Mesothelial cell of epicardium (in vitro differentiated cells): ENCODE data around the gene HBZ. TPM values are rescaled to one million over a fixed set of nuclear protein-coding genes. Genes with fewer than 3 reads are reported as not detected.
"Not testable (repeated sequence)": the region's sequence is repeated elsewhere in the genome, so short reads cannot be mapped to it uniquely, and the experiment has no call there.

Experiments
- DNase-seq, 2 experiments: peaks; one replicate each; pipeline ENCODE4 v3.0.0; 2021; ENCODE audit warnings: low spot score in 2 of 2; ENCODE audit not compliant: unreplicated experiment in 2 of 2
- H3K27ac Mint-ChIP-seq: 2 replicates; pipeline ENCODE4 v1.8.0; 2021; ENCODE audit warnings: mixed read lengths
- H3K27me3 Mint-ChIP-seq: 2 replicates; pipeline ENCODE4 v1.8.0; 2021; ENCODE audit warnings: low read depth, mixed read lengths
- H3K36me3 Mint-ChIP-seq: 2 replicates; pipeline ENCODE4 v1.8.0; 2021; ENCODE audit warnings: mixed read lengths
- H3K4me1 Mint-ChIP-seq: 2 replicates; pipeline ENCODE4 v1.8.0; 2021; ENCODE audit warnings: mixed read lengths
- H3K4me3 Mint-ChIP-seq: 2 replicates; pipeline ENCODE4 v1.8.0; 2021; ENCODE audit warnings: mild to moderate bottlenecking, moderate library complexity, mixed read lengths
- H3K9me3 Mint-ChIP-seq: 2 replicates; pipeline ENCODE4 v1.8.0; 2021; ENCODE audit warnings: mixed read lengths
- total RNA-seq: library from RNA; stranded (reverse); gene quantifications from 3 replicates; pipeline ENCODE4 v1.2.1, GENCODE V29; 2021
- TF ChIP-seq, protein P1 (sequence below): fragments of 200-600 bp; sonication (generic); IDR thresholded peaks from one replicate; pipeline ENCODE4 v1.5.0; 2021; ENCODE audit warnings: antibody characterized with exemption; ENCODE audit not compliant: unreplicated experiment

HBZ gene
- total RNA-seq, 1 donor from 2014 or later, result not detected

DNA sequence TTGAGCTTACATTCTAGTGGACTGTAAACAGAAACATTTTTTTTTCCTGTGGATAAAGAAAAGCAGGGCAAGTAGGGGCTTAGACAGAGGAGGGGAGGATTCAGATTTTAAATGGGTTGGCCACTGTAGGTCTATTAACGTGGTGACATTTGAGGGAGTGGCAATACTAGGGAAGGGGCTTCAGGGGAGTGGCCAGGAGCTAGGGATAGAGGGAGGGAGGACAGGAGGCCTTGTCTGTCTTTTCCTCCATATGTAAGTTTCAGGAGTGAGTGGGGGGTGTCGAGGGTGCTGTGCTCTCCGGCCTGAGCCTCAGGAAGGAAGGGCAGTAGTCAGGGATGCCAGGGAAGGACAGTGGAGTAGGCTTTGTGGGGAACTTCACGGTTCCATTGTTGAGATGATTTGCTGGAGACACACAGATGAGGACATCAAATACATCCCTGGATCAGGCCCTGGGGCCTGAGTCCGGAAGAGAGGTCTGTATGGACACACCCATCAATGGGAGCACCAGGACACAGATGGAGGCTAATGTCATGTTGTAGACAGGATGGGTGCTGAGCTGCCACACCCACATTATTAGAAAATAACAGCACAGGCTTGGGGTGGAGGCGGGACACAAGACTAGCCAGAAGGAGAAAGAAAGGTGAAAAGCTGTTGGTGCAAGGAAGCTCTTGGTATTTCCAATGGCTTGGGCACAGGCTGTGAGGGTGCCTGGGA, 6.8 kb downstream of the HBZ start:
- no peak for DNase-seq
- Mint-ChIP-seq H3K36me3 (no peaks in the 10 kb centered on the region), H3K4me1 (peaks cover 6% of the 10 kb centered on the region), H3K27me3 (peaks cover 75% of the 10 kb centered on the region), H3K27ac (no peak overlapping the region), H3K4me3 (no peak overlapping the region), H3K9me3 (no peaks in the 10 kb centered on the region)
- TF ChIP-seq, protein P1, sequence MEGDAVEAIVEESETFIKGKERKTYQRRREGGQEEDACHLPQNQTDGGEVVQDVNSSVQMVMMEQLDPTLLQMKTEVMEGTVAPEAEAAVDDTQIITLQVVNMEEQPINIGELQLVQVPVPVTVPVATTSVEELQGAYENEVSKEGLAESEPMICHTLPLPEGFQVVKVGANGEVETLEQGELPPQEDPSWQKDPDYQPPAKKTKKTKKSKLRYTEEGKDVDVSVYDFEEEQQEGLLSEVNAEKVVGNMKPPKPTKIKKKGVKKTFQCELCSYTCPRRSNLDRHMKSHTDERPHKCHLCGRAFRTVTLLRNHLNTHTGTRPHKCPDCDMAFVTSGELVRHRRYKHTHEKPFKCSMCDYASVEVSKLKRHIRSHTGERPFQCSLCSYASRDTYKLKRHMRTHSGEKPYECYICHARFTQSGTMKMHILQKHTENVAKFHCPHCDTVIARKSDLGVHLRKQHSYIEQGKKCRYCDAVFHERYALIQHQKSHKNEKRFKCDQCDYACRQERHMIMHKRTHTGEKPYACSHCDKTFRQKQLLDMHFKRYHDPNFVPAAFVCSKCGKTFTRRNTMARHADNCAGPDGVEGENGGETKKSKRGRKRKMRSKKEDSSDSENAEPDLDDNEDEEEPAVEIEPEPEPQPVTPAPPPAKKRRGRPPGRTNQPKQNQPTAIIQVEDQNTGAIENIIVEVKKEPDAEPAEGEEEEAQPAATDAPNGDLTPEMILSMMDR, result no peak

DNA sequence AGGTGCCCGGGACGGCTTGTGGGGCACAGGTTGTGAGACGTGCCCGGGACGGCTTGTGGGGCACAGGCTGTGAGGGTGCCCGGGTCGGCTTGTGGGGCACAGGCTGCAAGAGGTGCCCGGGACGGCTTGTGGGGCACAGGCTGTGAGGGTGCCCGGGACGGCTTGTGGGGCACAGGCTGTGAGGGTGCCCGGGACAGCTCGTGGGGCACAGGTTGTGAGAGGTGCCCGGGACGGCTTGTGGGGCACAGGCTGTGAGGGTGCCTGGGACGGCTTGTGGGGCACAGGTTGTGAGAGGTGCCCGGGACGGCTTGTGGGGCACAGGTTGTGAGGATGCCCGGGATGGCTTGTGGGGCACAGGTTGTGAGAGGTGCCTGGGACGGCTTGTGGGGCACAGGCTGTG, 7.8 kb downstream of the HBZ start:
- not testable (repeated sequence) for H3K36me3 Mint-ChIP-seq, DNase-seq, H3K27ac Mint-ChIP-seq, H3K9me3 Mint-ChIP-seq, H3K4me1 Mint-ChIP-seq, H3K4me3 Mint-ChIP-seq
- peaks cover 70% of the 10 kb centered on the region for H3K27me3 Mint-ChIP-seq

DNA sequence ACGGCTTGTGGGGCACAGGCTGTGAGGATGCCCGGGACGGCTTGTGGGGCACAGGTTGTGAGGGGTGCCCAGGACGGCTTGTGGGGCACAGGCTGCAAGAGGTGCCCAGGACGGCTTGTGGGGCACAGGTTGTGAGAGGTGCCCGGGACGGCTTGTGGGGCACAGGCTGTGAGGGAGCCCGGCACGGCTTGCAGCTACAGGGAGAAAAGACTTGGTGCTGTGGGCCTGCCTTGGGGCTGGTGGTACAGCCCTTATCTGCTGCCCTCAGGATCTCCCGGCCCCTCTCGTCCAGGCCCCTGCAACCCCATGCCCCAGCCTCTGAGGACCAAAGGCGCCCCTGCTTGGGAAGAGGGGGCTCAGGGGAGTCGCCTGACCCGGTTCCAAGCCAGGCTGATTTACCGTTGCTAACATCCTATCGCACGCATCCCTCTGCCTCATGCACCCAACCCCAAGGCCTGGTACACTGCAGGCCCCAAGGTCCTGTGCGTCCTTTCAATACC, 8.3 kb downstream of the HBZ start:
- DNase-seq, result no peak
- no peak overlapping the region for H3K4me3 Mint-ChIP-seq
- TF ChIP-seq, protein P1, result no peak
- H3K27ac Mint-ChIP-seq, result no peak overlapping the region
- peaks cover 71% of the 10 kb centered on the region for H3K27me3 Mint-ChIP-seq
- H3K36me3 Mint-ChIP-seq, result no peaks in the 10 kb centered on the region
- no peaks in the 10 kb centered on the region for H3K9me3 Mint-ChIP-seq
- H3K4me1 Mint-ChIP-seq, result no peaks in the 10 kb centered on the region

DNA sequence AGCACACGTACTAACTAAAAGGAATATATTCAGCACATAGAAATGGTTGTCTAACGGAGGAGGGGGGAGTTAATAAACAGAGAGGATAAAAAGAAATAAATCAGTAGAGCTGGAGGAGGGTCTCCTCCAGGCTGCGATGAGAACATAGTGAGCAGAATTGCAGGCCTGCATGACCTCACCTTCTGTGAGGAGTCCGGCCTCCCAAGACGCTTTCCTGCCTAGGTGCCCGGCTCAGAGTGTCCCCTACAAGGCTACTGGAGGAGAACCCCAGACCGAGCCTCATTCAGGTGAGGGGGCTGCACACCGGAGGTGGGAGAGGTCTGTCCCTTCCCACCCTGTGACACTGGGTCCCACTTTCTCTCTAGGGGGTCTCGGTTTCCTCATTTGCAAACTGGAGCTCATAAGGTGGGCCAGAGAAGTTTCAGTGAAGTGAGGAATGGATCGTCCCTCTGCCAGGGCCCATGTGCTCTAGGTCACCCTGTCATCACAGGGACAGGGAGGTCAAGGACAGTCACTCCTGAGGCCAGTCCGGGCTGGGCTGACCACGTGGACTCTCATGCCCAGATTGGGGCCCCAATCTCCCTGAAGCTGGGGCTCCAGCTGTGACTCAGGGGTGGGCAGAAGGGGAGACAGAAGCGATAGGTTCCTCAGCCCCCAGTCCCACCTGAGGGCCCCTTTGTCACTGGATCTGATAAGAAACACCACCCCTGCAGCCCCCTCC, 10.0 kb downstream of the HBZ start:
- no peaks in the 10 kb centered on the region for H3K36me3 Mint-ChIP-seq
- no peak overlapping the region for H3K4me3 Mint-ChIP-seq
- DNase-seq, result no peak
- no peaks in the 10 kb centered on the region for H3K4me1 Mint-ChIP-seq
- H3K27ac Mint-ChIP-seq, result no peak overlapping the region
- TF ChIP-seq, protein P1, result no peak
- H3K27me3 Mint-ChIP-seq, result peaks cover 72% of the 10 kb centered on the region
- H3K9me3 Mint-ChIP-seq, result no peaks in the 10 kb centered on the region

DNA sequence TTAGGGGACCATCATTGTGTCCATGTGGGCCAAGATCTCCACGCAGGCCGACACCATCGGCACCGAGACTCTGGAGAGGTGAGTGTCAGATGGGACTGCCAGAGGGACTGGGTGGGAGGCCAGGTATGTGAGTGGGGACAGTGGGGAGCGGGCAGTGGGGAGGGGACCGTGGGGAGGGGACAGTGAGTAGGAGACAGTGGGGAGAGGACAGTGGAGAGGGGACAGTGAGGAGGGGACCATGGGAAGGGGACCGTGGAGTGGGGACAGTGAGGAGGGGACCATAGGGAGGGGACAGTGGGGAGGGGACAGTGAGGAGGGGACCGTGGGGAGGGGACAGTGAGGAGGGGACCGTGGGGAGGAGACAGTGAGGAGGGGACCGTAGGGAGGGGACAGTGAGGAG, 10.7 kb downstream of the HBZ start:
- not testable (repeated sequence) for H3K36me3 Mint-ChIP-seq, H3K27ac Mint-ChIP-seq, H3K4me1 Mint-ChIP-seq, H3K4me3 Mint-ChIP-seq, DNase-seq, H3K9me3 Mint-ChIP-seq
- H3K27me3 Mint-ChIP-seq, result peaks cover 72% of the 10 kb centered on the region

DNA sequence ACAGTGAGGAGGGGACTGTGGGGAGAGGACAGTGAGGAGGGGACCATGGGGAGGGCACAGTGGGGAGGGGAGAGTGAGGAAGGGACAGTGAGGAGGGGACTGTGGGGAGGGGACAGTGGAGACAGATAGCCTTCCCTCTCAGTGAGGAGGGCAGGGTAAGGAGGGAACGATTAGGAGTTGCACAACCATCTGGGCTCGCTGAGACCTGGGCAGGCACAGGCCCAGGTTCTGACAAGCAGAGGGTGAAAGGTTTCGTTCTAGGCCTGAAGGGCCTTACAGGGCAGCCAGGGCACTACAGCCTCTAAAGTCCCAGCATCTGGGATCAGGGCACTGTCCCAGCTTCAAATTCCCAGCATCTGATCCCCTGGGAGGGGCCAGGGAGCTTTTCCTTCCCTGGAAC, 11.3 kb downstream of the HBZ start:
- DNase-seq, H3K27ac Mint-ChIP-seq, H3K4me1 Mint-ChIP-seq, H3K36me3 Mint-ChIP-seq, H3K9me3 Mint-ChIP-seq, H3K4me3 Mint-ChIP-seq: not testable (repeated sequence)
- H3K27me3 Mint-ChIP-seq, result peaks cover 74% of the 10 kb centered on the region

DNA sequence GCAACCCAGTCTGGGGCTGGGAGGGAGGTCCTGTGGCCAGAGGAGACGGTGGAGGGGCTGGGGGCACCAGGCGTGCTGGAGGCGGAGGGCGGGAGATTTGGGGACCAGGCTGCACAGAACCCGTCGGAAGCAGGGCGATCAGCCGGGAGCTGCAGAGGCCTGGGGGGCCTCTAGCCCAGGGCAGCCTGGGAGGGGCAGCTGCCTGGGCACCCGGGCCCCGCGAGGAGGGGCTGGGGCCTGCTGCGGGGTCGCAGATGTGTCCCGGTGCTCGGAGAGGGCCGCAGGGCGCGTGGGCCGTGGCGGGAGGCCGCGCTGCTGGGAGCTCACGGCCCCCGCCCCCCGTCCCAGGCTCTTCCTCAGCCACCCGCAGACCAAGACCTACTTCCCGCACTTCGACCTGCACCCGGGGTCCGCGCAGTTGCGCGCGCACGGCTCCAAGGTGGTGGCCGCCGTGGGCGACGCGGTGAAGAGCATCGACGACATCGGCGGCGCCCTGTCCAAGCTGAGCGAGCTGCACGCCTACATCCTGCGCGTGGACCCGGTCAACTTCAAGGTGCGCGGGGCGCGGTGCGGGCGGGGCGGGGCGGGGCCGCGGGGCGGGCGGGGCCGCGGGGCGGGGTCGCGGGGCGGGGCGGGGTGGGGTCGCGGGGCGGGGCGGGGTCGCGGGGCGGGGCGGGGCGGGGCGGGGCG, 11.8 kb downstream of the HBZ start:
- H3K9me3 Mint-ChIP-seq, H3K4me1 Mint-ChIP-seq, DNase-seq, H3K36me3 Mint-ChIP-seq, H3K27ac Mint-ChIP-seq, H3K4me3 Mint-ChIP-seq: not testable (repeated sequence)
- H3K27me3 Mint-ChIP-seq, result peaks cover 76% of the 10 kb centered on the region
